Activated T-helper 2 cell treated with anti-CD3 and anti-CD28 coated beads, Interferon-gamma antibody, Interleukin-2, Interleukin-4, amounts not matched to agents 10 μg/mL and 5 μg/mL and 100 μg/mL, durations not matched to agents 14 hours and 24 hours and 36 hours (primary cell): Measurements from ENCODE around the gene SLC22A5. TPM values are rescaled to one million over a fixed set of nuclear protein-coding genes. Genes with fewer than 3 reads are reported as not detected.

Experiments used
- DNase-seq: peaks from one replicate; pipeline ENCODE4 v3.0.0; 2021; ENCODE audit warnings: low spot score
- H3K27ac Mint-ChIP-seq: one replicate; pipeline ENCODE4 v1.8.0; 2021; ENCODE audit warnings: mixed read lengths
- H3K27me3 Mint-ChIP-seq: one replicate; pipeline ENCODE4 v1.8.0; 2021; ENCODE audit warnings: low read depth, mixed read lengths
- H3K36me3 Mint-ChIP-seq: one replicate; pipeline ENCODE4 v1.8.0; 2021; ENCODE audit warnings: low read depth, mixed read lengths
- H3K4me1 Mint-ChIP-seq: one replicate; pipeline ENCODE4 v1.8.0; 2021; ENCODE audit warnings: low read depth, mixed read lengths
- H3K4me3 Mint-ChIP-seq: one replicate; pipeline ENCODE4 v1.8.0; 2021; ENCODE audit warnings: low read depth, mild to moderate bottlenecking, moderate library complexity, mixed read lengths
- H3K9me3 Mint-ChIP-seq: one replicate; pipeline ENCODE4 v1.8.0; 2021; ENCODE audit warnings: mixed read lengths
- intact Hi-C: fragments of 100-400 bp; cut with micrococcal nuclease; formaldehyde crosslinking; loops from one replicate; pipeline ENCODE4 v1.15.1; 2023
- total RNA-seq: library from RNA; stranded (reverse); gene quantifications from 2 replicates; pipeline ENCODE4 v1.2.3, GENCODE V29; 2022

The SLC22A5 gene
- total RNA-seq, 1 donor from 2014 or later = 4.8 TPM

- H3K9me3 Mint-ChIP-seq = no peaks in the 10 kb centered on the region
- intact Hi-C loops = loop anchor here (1.0 to 5.0 kb wide), 6 partner anchors 42 to 497 kb away; partner anchors contain the start of gene KIF3A
Measured at GRCh38 chr5:132385326-132386105, 16.0 kb downstream of the SLC22A5 start.

GRCh38 chr5:132386644-132387286 is 17.3 kb downstream of the SLC22A5 start:
- no peaks in the 10 kb centered on the region for H3K36me3 Mint-ChIP-seq
- no peaks in the 10 kb centered on the region for H3K9me3 Mint-ChIP-seq
- H3K4me3 Mint-ChIP-seq = no peak overlapping the region
- intact Hi-C loops = loop anchor here (1.0 to 5.0 kb wide), 5 partner anchors 41 to 496 kb away; partner anchors contain the start of gene KIF3A
- H3K27ac Mint-ChIP-seq = peak overlapping the region; percentile 24
- peak; percentile 73 for DNase-seq
- no peaks in the 10 kb centered on the region for H3K27me3 Mint-ChIP-seq
- H3K4me1 Mint-ChIP-seq = peaks cover 42% of the 10 kb centered on the region

More at GRCh38 chr5:132385326-132386105, 16.0 kb downstream of the SLC22A5 start:
- peaks cover 37% of the 10 kb centered on the region for H3K4me1 Mint-ChIP-seq
- DNase-seq = peak; percentile 50
- H3K27ac Mint-ChIP-seq = peak overlapping the region; percentile 74
- H3K27me3 Mint-ChIP-seq = no peaks in the 10 kb centered on the region
- no peaks in the 10 kb centered on the region for H3K36me3 Mint-ChIP-seq
- no peak overlapping the region for H3K4me3 Mint-ChIP-seq

GRCh38 chr5:132387640-132388117 is 18.2 kb downstream of the SLC22A5 start:
- no peaks in the 10 kb centered on the region for H3K36me3 Mint-ChIP-seq
- no peak overlapping the region for H3K27ac Mint-ChIP-seq
- H3K4me3 Mint-ChIP-seq = no peak overlapping the region
- H3K4me1 Mint-ChIP-seq = peaks cover 45% of the 10 kb centered on the region
- DNase-seq = no peak
- no peaks in the 10 kb centered on the region for H3K27me3 Mint-ChIP-seq
- H3K9me3 Mint-ChIP-seq = no peaks in the 10 kb centered on the region
- intact Hi-C loops = loop anchor here (5.0 kb wide), 4 partner anchors 40 to 495 kb away; partner anchors contain the start of gene KIF3A

GRCh38 chr5:132388244-132389050 is 18.9 kb downstream of the SLC22A5 start:
- H3K27ac Mint-ChIP-seq = no peak overlapping the region
- peaks cover 49% of the 10 kb centered on the region for H3K4me1 Mint-ChIP-seq
- intact Hi-C loops = loop anchor here (5.0 kb wide), 4 partner anchors 39 to 494 kb away; partner anchors contain the start of gene KIF3A
- DNase-seq = no peak
- peaks cover 2% of the 10 kb centered on the region for H3K36me3 Mint-ChIP-seq
- no peak overlapping the region for H3K4me3 Mint-ChIP-seq
- no peaks in the 10 kb centered on the region for H3K27me3 Mint-ChIP-seq
- no peaks in the 10 kb centered on the region for H3K9me3 Mint-ChIP-seq

GRCh38 chr5:132389051-132389331 is 19.5 kb downstream of the SLC22A5 start:
- Mint-ChIP-seq H3K36me3 (peaks cover 4% of the 10 kb centered on the region), H3K27ac (no peak overlapping the region), H3K4me1 (peaks cover 51% of the 10 kb centered on the region), H3K4me3 (no peak overlapping the region), H3K27me3 (no peaks in the 10 kb centered on the region), H3K9me3 (no peaks in the 10 kb centered on the region)
- intact Hi-C loops = loop anchor here (5.0 kb wide), 4 partner anchors 38 to 493 kb away; partner anchors contain the start of gene KIF3A
- DNase-seq = no peak

GRCh38 chr5:132389585-132390286 is 20.2 kb downstream of the SLC22A5 start:
- intact Hi-C loops = loop anchor here (5.0 kb wide), 4 partner anchors 38 to 493 kb away; partner anchors contain the start of gene KIF3A
- no peak for DNase-seq
- H3K27me3 Mint-ChIP-seq = no peaks in the 10 kb centered on the region
- peaks cover 52% of the 10 kb centered on the region for H3K4me1 Mint-ChIP-seq
- H3K4me3 Mint-ChIP-seq = no peak overlapping the region
- H3K9me3 Mint-ChIP-seq = no peaks in the 10 kb centered on the region
- no peak overlapping the region for H3K27ac Mint-ChIP-seq
- H3K36me3 Mint-ChIP-seq = peaks cover 8% of the 10 kb centered on the region

GRCh38 chr5:132391247-132391646 is 21.7 kb downstream of the SLC22A5 start:
- H3K4me3 Mint-ChIP-seq = no peak overlapping the region
- no peaks in the 10 kb centered on the region for H3K9me3 Mint-ChIP-seq
- H3K27me3 Mint-ChIP-seq = no peaks in the 10 kb centered on the region
- intact Hi-C loops = no loop called here
- no peak overlapping the region for H3K27ac Mint-ChIP-seq
- DNase-seq = no peak
- H3K4me1 Mint-ChIP-seq = peaks cover 47% of the 10 kb centered on the region
- H3K36me3 Mint-ChIP-seq = peaks cover 15% of the 10 kb centered on the region

- DNase-seq = no peak
- Mint-ChIP-seq H3K27ac (peak overlapping the region; percentile 13), H3K27me3 (no peaks in the 10 kb centered on the region), H3K4me3 (no peak overlapping the region), H3K36me3 (peaks cover 18% of the 10 kb centered on the region), H3K9me3 (no peaks in the 10 kb centered on the region), H3K4me1 (peaks cover 47% of the 10 kb centered on the region)
- intact Hi-C loops = loop anchor here (2.0 kb wide), 1 partner anchor 17 kb away; no protein-coding TSS in a partner anchor
Measured at GRCh38 chr5:132391870-132392269, 22.4 kb downstream of the SLC22A5 start.

GRCh38 chr5:132392411-132392810 is 22.9 kb downstream of the SLC22A5 start:
- Mint-ChIP-seq H3K4me3 (no peak overlapping the region), H3K9me3 (no peaks in the 10 kb centered on the region), H3K4me1 (peaks cover 49% of the 10 kb centered on the region), H3K27ac (no peak overlapping the region), H3K36me3 (peaks cover 18% of the 10 kb centered on the region), H3K27me3 (no peaks in the 10 kb centered on the region)
- intact Hi-C loops = loop anchor here (2.0 kb wide), 1 partner anchor 16 kb away; no protein-coding TSS in a partner anchor
- DNase-seq = no peak

- DNase-seq = no peak
- Mint-ChIP-seq H3K4me3 (no peak overlapping the region), H3K9me3 (no peaks in the 10 kb centered on the region), H3K27ac (no peak overlapping the region), H3K4me1 (peaks cover 49% of the 10 kb centered on the region), H3K27me3 (no peaks in the 10 kb centered on the region), H3K36me3 (peaks cover 18% of the 10 kb centered on the region)
- intact Hi-C loops = loop anchor here (2.0 kb wide), 1 partner anchor 16 kb away; no protein-coding TSS in a partner anchor
Measured at GRCh38 chr5:132392978-132393825, 23.7 kb downstream of the SLC22A5 start.

- no peak for DNase-seq
- intact Hi-C loops = no loop called here
- Mint-ChIP-seq H3K36me3 (peaks cover 18% of the 10 kb centered on the region), H3K4me1 (peaks cover 45% of the 10 kb centered on the region), H3K27me3 (peaks cover 3% of the 10 kb centered on the region), H3K4me3 (no peak overlapping the region), H3K27ac (no peak overlapping the region), H3K9me3 (no peaks in the 10 kb centered on the region)
Measured at GRCh38 chr5:132394667-132395259, 25.3 kb downstream of the SLC22A5 start.
